Astrocyte (in vitro differentiated cells and primary cell): Measurements from ENCODE around the gene PCARE.

Source experiments
- EZH2 ChIP-seq: IDR thresholded peaks from 2 replicates; pipeline ENCODE4 v1.6.1; 2012; ENCODE audit warnings: mild to moderate bottlenecking, low read length, inconsistent platforms; ENCODE audit not compliant: insufficient read depth
- TF ChIP-seq, protein P1 (sequence below): IDR thresholded peaks from 2 replicates; pipeline ENCODE4 v1.5.1; 2011; ENCODE audit warnings: low read depth, mild to moderate bottlenecking, inconsistent platforms, low read length, moderate library complexity; ENCODE audit not compliant: insufficient read depth

DNA sequence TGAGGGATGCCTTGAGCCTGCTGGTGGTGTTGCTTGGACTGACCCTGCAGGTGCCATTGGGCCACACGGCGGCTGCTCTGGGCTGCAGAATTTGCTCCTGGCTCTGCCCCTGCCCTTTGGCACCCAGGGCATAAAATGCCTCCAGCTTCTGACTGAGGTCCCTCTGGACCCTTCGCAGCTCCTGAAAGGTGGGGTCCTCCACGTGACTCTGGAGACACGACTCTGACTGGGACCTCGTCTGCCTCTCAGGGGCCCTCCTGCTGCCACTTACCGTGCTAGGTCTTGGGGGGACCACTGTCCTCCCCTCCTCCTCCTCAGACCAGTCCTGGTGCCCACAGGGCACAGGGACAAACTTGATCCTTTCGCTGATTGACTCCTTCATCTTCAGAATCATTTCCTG lies 2.1 kb downstream of the PCARE start:
- no peak for TF ChIP-seq EZH2
- TF ChIP-seq, protein P1, sequence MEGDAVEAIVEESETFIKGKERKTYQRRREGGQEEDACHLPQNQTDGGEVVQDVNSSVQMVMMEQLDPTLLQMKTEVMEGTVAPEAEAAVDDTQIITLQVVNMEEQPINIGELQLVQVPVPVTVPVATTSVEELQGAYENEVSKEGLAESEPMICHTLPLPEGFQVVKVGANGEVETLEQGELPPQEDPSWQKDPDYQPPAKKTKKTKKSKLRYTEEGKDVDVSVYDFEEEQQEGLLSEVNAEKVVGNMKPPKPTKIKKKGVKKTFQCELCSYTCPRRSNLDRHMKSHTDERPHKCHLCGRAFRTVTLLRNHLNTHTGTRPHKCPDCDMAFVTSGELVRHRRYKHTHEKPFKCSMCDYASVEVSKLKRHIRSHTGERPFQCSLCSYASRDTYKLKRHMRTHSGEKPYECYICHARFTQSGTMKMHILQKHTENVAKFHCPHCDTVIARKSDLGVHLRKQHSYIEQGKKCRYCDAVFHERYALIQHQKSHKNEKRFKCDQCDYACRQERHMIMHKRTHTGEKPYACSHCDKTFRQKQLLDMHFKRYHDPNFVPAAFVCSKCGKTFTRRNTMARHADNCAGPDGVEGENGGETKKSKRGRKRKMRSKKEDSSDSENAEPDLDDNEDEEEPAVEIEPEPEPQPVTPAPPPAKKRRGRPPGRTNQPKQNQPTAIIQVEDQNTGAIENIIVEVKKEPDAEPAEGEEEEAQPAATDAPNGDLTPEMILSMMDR, result no peak
